DND-41 (cell line): ENCODE measurements around the gene GPC6.

ENCODE experiments used
- ATAC-seq: fragments of 200-7000 bp; cut with Tn5 transposase; 3 replicates; pipeline ENCODE4 v1.9.1; 2021; ENCODE audit warnings: low read depth; ENCODE audit not compliant: insufficient read depth
- DNase-seq: peaks from one replicate; pipeline ENCODE4 v3.0.0-alpha.2; 2020
- H2AFZ ChIP-seq: 2 replicates; pipeline ENCODE4 v1.6.0; 2012; ENCODE audit warnings: low read depth, low read length
- H3K27ac ChIP-seq: 2 replicates; pipeline ENCODE4 v1.5.1; 2012; ENCODE audit warnings: low read length, inconsistent platforms
- H3K27me3 ChIP-seq: fragments of 200-600 bp; sonication (generic); 2 replicates; pipeline ENCODE4 v1.6.0; 2012; ENCODE audit warnings: low read length, mild to moderate bottlenecking, inconsistent platforms; ENCODE audit not compliant: insufficient read depth, poor library complexity
- H3K36me3 ChIP-seq: 2 replicates; pipeline ENCODE4 v1.5.1; 2012; ENCODE audit warnings: low read length, inconsistent platforms; ENCODE audit not compliant: insufficient read depth
- H3K4me1 ChIP-seq: 2 replicates; pipeline ENCODE4 v1.5.1; 2012; ENCODE audit warnings: mild to moderate bottlenecking, low read length; ENCODE audit not compliant: insufficient read depth
- H3K4me2 ChIP-seq: 2 replicates; pipeline ENCODE4 v1.6.0; 2012; ENCODE audit warnings: mild to moderate bottlenecking, moderate library complexity, low read length, inconsistent platforms; ENCODE audit not compliant: insufficient read depth
- H3K4me3 ChIP-seq, 2 experiments: fragments of 200-600 bp in 1 of 2; shearing (Covaris generic) in 1 of 2; 2 replicates each; pipeline ENCODE4 v1.5.1; 2012 to 2016; ENCODE audit warnings: inconsistent platforms in 2 of 2, low read length in 2 of 2, mild to moderate bottlenecking in 2 of 2, low read depth in 1 of 2, moderate library complexity in 1 of 2
- H3K79me2 ChIP-seq: 2 replicates; pipeline ENCODE4 v1.6.0; 2012; ENCODE audit warnings: low read length, inconsistent platforms; ENCODE audit not compliant: insufficient read depth
- H3K9ac ChIP-seq: 2 replicates; pipeline ENCODE4 v1.6.0; 2012; ENCODE audit warnings: low read depth, mild to moderate bottlenecking, inconsistent platforms, low read length, moderate library complexity
- H3K9me3 ChIP-seq: 2 replicates; pipeline ENCODE4 v1.5.1; 2012; ENCODE audit warnings: low read length, moderate library complexity, mild to moderate bottlenecking, inconsistent platforms; ENCODE audit not compliant: insufficient read depth, severe bottlenecking
- H4K20me1 ChIP-seq: 2 replicates; pipeline ENCODE4 v1.6.0; 2012; ENCODE audit warnings: low read length; ENCODE audit not compliant: insufficient read depth
- EZH2 ChIP-seq: IDR thresholded peaks from 3 replicates; pipeline ENCODE4 v1.6.1; 2012; ENCODE audit warnings: borderline replicate concordance, low read depth, mild to moderate bottlenecking, moderate library complexity, low read length, inconsistent platforms; ENCODE audit not compliant: severe bottlenecking
- TF ChIP-seq, protein P1 (sequence below): IDR thresholded peaks from 2 replicates; pipeline ENCODE4 v1.5.1; 2012; ENCODE audit warnings: borderline replicate concordance, low read length, moderate library complexity, mild to moderate bottlenecking; ENCODE audit not compliant: poor library complexity, severe bottlenecking; ENCODE audit errors: extremely low read depth

GPC6 gene

DNA sequence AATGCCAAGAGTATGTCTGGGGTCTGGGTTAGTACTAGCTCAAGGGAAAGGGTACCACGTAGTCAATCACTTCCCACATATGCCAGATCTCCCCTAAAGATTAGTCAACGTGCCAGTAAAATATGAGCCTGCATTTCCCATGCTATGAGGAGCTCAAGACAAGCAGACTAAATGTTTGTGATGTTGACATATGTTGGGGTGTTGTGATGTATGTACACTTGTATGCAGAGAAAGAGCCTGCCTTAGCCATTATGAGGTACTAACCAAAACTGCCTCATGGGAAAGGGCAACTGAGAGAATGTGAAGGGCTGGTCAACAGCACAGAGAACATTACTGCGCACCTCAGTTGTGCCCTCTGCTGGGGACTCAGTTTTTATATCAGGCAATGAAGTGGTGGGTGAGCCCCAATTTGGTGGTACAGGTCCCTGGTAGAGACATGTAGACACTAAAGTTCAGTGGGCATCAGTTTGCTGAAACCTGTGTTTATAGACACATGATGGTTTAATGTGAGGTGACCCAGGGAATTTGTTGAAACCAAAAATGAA lies 965.9 kb downstream of the GPC6 start:
- ATAC-seq (peak; percentile 48; the same call in 1 of the 3 replicates), DNase-seq (peak; percentile 8)
- no peak for TF ChIP-seq EZH2
- TF ChIP-seq, protein P1, sequence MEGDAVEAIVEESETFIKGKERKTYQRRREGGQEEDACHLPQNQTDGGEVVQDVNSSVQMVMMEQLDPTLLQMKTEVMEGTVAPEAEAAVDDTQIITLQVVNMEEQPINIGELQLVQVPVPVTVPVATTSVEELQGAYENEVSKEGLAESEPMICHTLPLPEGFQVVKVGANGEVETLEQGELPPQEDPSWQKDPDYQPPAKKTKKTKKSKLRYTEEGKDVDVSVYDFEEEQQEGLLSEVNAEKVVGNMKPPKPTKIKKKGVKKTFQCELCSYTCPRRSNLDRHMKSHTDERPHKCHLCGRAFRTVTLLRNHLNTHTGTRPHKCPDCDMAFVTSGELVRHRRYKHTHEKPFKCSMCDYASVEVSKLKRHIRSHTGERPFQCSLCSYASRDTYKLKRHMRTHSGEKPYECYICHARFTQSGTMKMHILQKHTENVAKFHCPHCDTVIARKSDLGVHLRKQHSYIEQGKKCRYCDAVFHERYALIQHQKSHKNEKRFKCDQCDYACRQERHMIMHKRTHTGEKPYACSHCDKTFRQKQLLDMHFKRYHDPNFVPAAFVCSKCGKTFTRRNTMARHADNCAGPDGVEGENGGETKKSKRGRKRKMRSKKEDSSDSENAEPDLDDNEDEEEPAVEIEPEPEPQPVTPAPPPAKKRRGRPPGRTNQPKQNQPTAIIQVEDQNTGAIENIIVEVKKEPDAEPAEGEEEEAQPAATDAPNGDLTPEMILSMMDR, result peak; percentile 44
- no peak overlapping the region for H3K27ac ChIP-seq
- no peaks in the 10 kb centered on the region for H4K20me1 ChIP-seq
- no peak overlapping the region for H3K4me3 ChIP-seq
- no peaks in the 10 kb centered on the region for H3K4me1 ChIP-seq
- no peaks in the 10 kb centered on the region for H3K9me3 ChIP-seq
- H3K79me2 ChIP-seq, result no peaks in the 10 kb centered on the region
- H3K36me3 ChIP-seq, result no peaks in the 10 kb centered on the region
- no peak overlapping the region for H3K4me2 ChIP-seq
- no peak overlapping the region for H3K9ac ChIP-seq
- peaks cover 11% of the 10 kb centered on the region for H3K27me3 ChIP-seq
- no peak overlapping the region for H2AFZ ChIP-seq

DNA sequence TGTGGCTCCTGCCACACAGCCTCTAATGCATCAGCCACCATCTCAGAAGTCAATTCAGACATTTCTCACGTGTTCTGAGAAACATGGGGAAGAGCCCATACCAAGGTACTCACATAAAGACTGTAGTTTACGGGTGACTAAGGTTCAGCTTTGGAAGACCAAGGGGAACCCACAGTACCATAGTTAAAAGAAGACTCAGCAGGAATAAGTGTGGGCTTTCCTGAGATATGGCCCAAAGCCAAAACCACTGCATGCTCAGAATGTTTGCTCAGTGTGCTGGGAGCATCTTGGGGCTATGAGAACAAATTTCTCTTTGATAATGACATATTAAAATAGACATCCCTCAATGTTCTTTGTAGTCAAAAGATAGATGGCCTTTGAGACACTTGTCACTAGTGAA lies 969.1 kb downstream of the GPC6 start:
- no peak overlapping the region for H2AFZ ChIP-seq
- H3K79me2 ChIP-seq, result no peaks in the 10 kb centered on the region
- TF ChIP-seq EZH2, result no peak
- TF ChIP-seq, protein P1, result no peak
- H3K4me3 ChIP-seq, result no peak overlapping the region
- no peak overlapping the region for H3K4me2 ChIP-seq
- H3K9ac ChIP-seq, result no peak overlapping the region
- no peaks in the 10 kb centered on the region for H3K4me1 ChIP-seq
- H3K36me3 ChIP-seq, result no peaks in the 10 kb centered on the region
- ATAC-seq, result no peak
- no peaks in the 10 kb centered on the region for H3K9me3 ChIP-seq
- no peak for DNase-seq
- peaks cover 11% of the 10 kb centered on the region for H3K27me3 ChIP-seq
- no peak overlapping the region for H3K27ac ChIP-seq
- H4K20me1 ChIP-seq, result no peaks in the 10 kb centered on the region

DNA sequence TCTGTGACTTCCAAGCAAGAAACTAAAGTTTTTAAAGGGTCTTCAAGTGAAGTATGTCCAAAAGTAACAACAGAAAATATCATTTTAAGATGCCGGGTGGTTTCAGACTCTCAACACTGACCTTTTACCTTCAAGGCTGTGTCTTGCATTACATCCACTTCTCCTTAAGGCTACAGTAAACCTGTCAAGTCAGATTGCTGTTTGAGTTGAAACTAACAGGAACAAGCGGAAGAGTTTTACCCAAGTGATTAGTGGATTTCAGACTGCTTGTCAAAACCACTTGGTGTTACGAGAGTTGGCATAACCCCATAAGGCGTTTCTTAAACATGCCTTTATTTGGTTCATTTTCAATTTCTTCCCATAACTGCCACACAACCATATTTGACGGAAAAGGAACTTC lies 969.8 kb downstream of the GPC6 start:
- Histone ChIP-seq H3K9ac (no peak overlapping the region), H4K20me1 (no peaks in the 10 kb centered on the region), H3K4me2 (no peak overlapping the region), H3K4me1 (no peaks in the 10 kb centered on the region), H2AFZ (no peak overlapping the region), H3K4me3 (no peak overlapping the region), H3K9me3 (no peaks in the 10 kb centered on the region), H3K79me2 (no peaks in the 10 kb centered on the region), H3K36me3 (no peaks in the 10 kb centered on the region), H3K27me3 (peaks cover 11% of the 10 kb centered on the region), H3K27ac (no peak overlapping the region)
- ATAC-seq (no peak), DNase-seq (no peak)
- TF ChIP-seq, protein P1, result no peak
- TF ChIP-seq EZH2, result no peak
